HG02852 (cell line): ENCODE measurements around the gene FAM25C.
"Not testable (repeated sequence)": the region's sequence is repeated elsewhere in the genome, so short reads cannot be mapped to it uniquely, and the experiment has no call there.

ENCODE experiments used
- ATAC-seq: cut with Tn5 transposase; IDR thresholded peaks from one replicate; pipeline ENCODE4 v1.9.1; 2021; ENCODE audit warnings: mild to moderate bottlenecking, moderate library complexity; ENCODE audit not compliant: unreplicated experiment

Gene FAM25C

GRCh38 chr10:47959677-47960076 is 39.9 kb downstream of the FAM25C start:
- not testable (repeated sequence) for ATAC-seq

GRCh38 chr10:47957158-47957557 is 42.4 kb downstream of the FAM25C start:
- ATAC-seq, result not testable (repeated sequence)

- ATAC-seq, result not testable (repeated sequence)
Measured at GRCh38 chr10:47947424-47947823, 52.2 kb downstream of the FAM25C start.
